ENCODE measurements around the gene DELE1.

The DELE1 gene

GRCh38 chr5:141926434-141926833 lies 2.8 kb downstream of the DELE1 start:
- no peak for DNase-seq (ENCODE audit: low read depth)

- no peak for DNase-seq (ENCODE audit: low read depth)
Measured at GRCh38 chr5:141928051-141928450, 4.4 kb downstream of the DELE1 start.

- DNase-seq (ENCODE audit: low read depth), result no peak
Measured at GRCh38 chr5:141929398-141930058, 5.9 kb downstream of the DELE1 start.

- no peak for DNase-seq (ENCODE audit: low read depth)
Measured at GRCh38 chr5:141931694-141932093, 8.0 kb downstream of the DELE1 start.

- DNase-seq (ENCODE audit: low read depth), result no peak
Measured at GRCh38 chr5:141933151-141933550, 9.5 kb downstream of the DELE1 start.

- DNase-seq (ENCODE audit: low read depth), result no peak
Measured at GRCh38 chr5:141934099-141934844, 10.6 kb downstream of the DELE1 start.

GRCh38 chr5:141935538-141935937 lies 11.9 kb downstream of the DELE1 start:
- no peak for DNase-seq (ENCODE audit: low read depth)

GRCh38 chr5:141940695-141941271 lies 17.1 kb downstream of the DELE1 start:
- no peak for DNase-seq (ENCODE audit: low read depth)

GRCh38 chr5:141941307-141941706 lies 17.6 kb downstream of the DELE1 start:
- DNase-seq (ENCODE audit: low read depth), result no peak

GRCh38 chr5:141941779-141942178 lies 18.1 kb downstream of the DELE1 start:
- DNase-seq (ENCODE audit: low read depth), result no peak

- no peak for DNase-seq (ENCODE audit: low read depth)
Measured at GRCh38 chr5:141942185-141942857, 18.6 kb downstream of the DELE1 start.

- no peak for DNase-seq (ENCODE audit: low read depth)
Measured at GRCh38 chr5:141944076-141944475, 20.4 kb downstream of the DELE1 start.

- no peak for DNase-seq (ENCODE audit: low read depth)
Measured at GRCh38 chr5:141945511-141946051, 21.9 kb downstream of the DELE1 start.

- no peak for DNase-seq (ENCODE audit: low read depth)
Measured at GRCh38 chr5:141947316-141947715, 23.6 kb downstream of the DELE1 start.

GRCh38 chr5:141948812-141949211 lies 25.1 kb downstream of the DELE1 start:
- no peak for DNase-seq (ENCODE audit: low read depth)

GRCh38 chr5:141949511-141949910 lies 25.8 kb downstream of the DELE1 start:
- DNase-seq (ENCODE audit: low read depth), result no peak

GRCh38 chr5:141950207-141951005 lies 26.7 kb downstream of the DELE1 start:
- no peak for DNase-seq (ENCODE audit: low read depth)

- DNase-seq (ENCODE audit: low read depth), result no peak
Measured at GRCh38 chr5:141951332-141951781, 27.7 kb downstream of the DELE1 start.

- no peak for DNase-seq (ENCODE audit: low read depth)
Measured at GRCh38 chr5:141952020-141952419, 28.3 kb downstream of the DELE1 start.

- DNase-seq (ENCODE audit: low read depth), result no peak
Measured at GRCh38 chr5:141954194-141954593, 30.5 kb downstream of the DELE1 start.

- DNase-seq (ENCODE audit: low read depth), result no peak
Measured at GRCh38 chr5:141957367-141957996, 33.8 kb downstream of the DELE1 start.
